Omental fat pad (tissue), 4 donors: ENCODE data around the gene CRIP1. TPM values are rescaled to one million over a fixed set of nuclear protein-coding genes. Genes with fewer than 3 reads are reported as not detected.

ENCODE experiments used
- ATAC-seq: fragments of 150-250 bp; one replicate; pipeline ENCODE4 v1.9.1; 2016; ENCODE audit warnings: mild to moderate bottlenecking, moderate library complexity; ENCODE audit not compliant: low FRiP score
- DNase-seq: peaks from one replicate; pipeline ENCODE4 v3.0.0-alpha.2; 2019; ENCODE audit warnings: low spot score
- CTCF ChIP-seq, 3 donors: fragments of 450-650 bp; IDR thresholded peaks; one replicate each; pipeline ENCODE4 v1.5.1; 2016 to 2017; ENCODE audit warnings: antibody characterized with exemption in 3 of 3, mild to moderate bottlenecking in 3 of 3, moderate library complexity in 2 of 3
- total RNA-seq, 4 donors: library from RNA; depleted of rRNA; stranded (reverse); fragments of >200 nt; gene quantifications; one replicate each; pipeline ENCODE4 v1.1.0, GENCODE V29; 2016

Gene CRIP1
- total RNA-seq, 4 donors from 2014 or later, result 18.5 to 88.6 (median 43.9) TPM

- no peak for DNase-seq
- no peak for ATAC-seq
- TF ChIP-seq CTCF (IDR thresholded peaks at IDR 0.05), result no peak
Observed at GRCh38 chr14:105501504-105502291, 15.0 kb downstream of the CRIP1 start.

- ATAC-seq (no peak), DNase-seq (no peak)
- TF ChIP-seq CTCF (IDR thresholded peaks at IDR 0.05), result no peak
Observed at GRCh38 chr14:105502446-105503295, 16.0 kb downstream of the CRIP1 start.

- DNase-seq (no peak), ATAC-seq (no peak)
- no peak for TF ChIP-seq CTCF (IDR thresholded peaks at IDR 0.05)
Observed at GRCh38 chr14:105503296-105503640, 16.6 kb downstream of the CRIP1 start.

- ATAC-seq (no peak), DNase-seq (no peak)
- no peak for TF ChIP-seq CTCF (IDR thresholded peaks at IDR 0.05)
Observed at GRCh38 chr14:105503935-105504692, 17.4 kb downstream of the CRIP1 start.

- no peak for DNase-seq
- no peak for TF ChIP-seq CTCF (IDR thresholded peaks at IDR 0.05)
- no peak for ATAC-seq
Observed at GRCh38 chr14:105505101-105505500, 18.4 kb downstream of the CRIP1 start.

GRCh38 chr14:105507247-105507646, 20.6 kb downstream of the CRIP1 start:
- no peak for ATAC-seq
- TF ChIP-seq CTCF (IDR thresholded peaks at IDR 0.05), result no peak
- DNase-seq, result peak; percentile 14
